Gastroesophageal sphincter (tissue), 4 donors: ENCODE results near the gene HMGCS1. TPM values are rescaled to one million over a fixed set of nuclear protein-coding genes. Genes with fewer than 3 reads are reported as not detected.

Experiments used
- ATAC-seq: fragments of 150-250 bp; one replicate; pipeline ENCODE4 v1.9.1; 2016; ENCODE audit warnings: mild to moderate bottlenecking, moderate library complexity
- H3K27ac ChIP-seq, 4 donors: fragments of 200-600 bp; sonication (generic) in 3 of 4; 1 replicate in 3 of 4; 2 replicates in 1 of 4; pipeline ENCODE4 v1.5.1; 2016 to 2019
- H3K27me3 ChIP-seq: fragments of 200-600 bp; sonication (generic); one replicate; pipeline ENCODE4 v1.5.1; 2019
- H3K36me3 ChIP-seq, 2 donors: fragments of 200-600 bp; sonication (generic); one replicate each; pipeline ENCODE4 v1.5.1; 2019; ENCODE audit warnings: control low read depth in 1 of 2
- H3K4me1 ChIP-seq, 3 donors: fragments of 200-600 bp; sonication (generic); 1 replicate in 2 of 3; 2 replicates in 1 of 3; pipeline ENCODE4 v1.5.1; 2016 to 2019; ENCODE audit warnings: control low read depth in 2 of 3
- H3K4me3 ChIP-seq, 2 donors: fragments of 200-600 bp; sonication (generic); one replicate each; pipeline ENCODE4 v1.5.1; 2019; ENCODE audit warnings: mild to moderate bottlenecking in 1 of 2, moderate library complexity in 1 of 2
- H3K9me3 ChIP-seq, 3 donors: fragments of 200-600 bp; sonication (generic); one replicate each; pipeline ENCODE4 v1.5.1; 2017 to 2019; ENCODE audit warnings: control low read depth in 2 of 3
- CTCF ChIP-seq, 4 experiments: fragments of 200-600 bp in 2 of 4; fragments of 450-650 bp in 2 of 4; sonication (generic) in 1 of 4; IDR thresholded peaks; one replicate each; pipeline ENCODE4 v1.5.1; 2017 to 2019; ENCODE audit warnings: antibody characterized with exemption in 4 of 4, mild to moderate bottlenecking in 2 of 4, moderate library complexity in 2 of 4
- EP300 ChIP-seq: sonication (generic); formaldehyde crosslinking; IDR thresholded peaks from one replicate; pipeline ENCODE4 v1.6.1; 2017; ENCODE audit warnings: antibody characterized with exemption, mild to moderate bottlenecking
- POLR2A ChIP-seq, 2 donors: fragments of 450-650 bp; IDR thresholded peaks; one replicate each; pipeline ENCODE4 v1.6.1; 2017; ENCODE audit warnings: antibody characterized with exemption in 2 of 2, mild to moderate bottlenecking in 2 of 2, moderate library complexity in 1 of 2
- POLR2AphosphoS5 ChIP-seq: sonication (generic); formaldehyde crosslinking; IDR thresholded peaks from one replicate; pipeline ENCODE4 v1.6.1; 2017; ENCODE audit warnings: antibody characterized with exemption
- WGBS, 2 donors: methylation state at CpG; one replicate each; pipeline ENCODE4 v1.1.5; 2018; ENCODE audit warnings: low coverage in 1 of 2; 5-methylcytosine and 5-hydroxymethylcytosine counted together
- total RNA-seq, 4 donors: library from RNA; depleted of rRNA; stranded (reverse); fragments of >200 nt; gene quantifications; one replicate each; pipeline ENCODE4 v1.1.0, GENCODE V29; 2016

The HMGCS1 gene
- total RNA-seq, 4 donors from 2014 or later = 12.2 to 22.6 (median 14.9) TPM

- TF ChIP-seq CTCF (IDR thresholded peaks at IDR 0.05) (no peak), EP300 (no peak), POLR2AphosphoS5 (no peak), POLR2A (IDR thresholded peaks at IDR 0.05) (no peak)
- 48 to 56% methylated on average over 2 of the region's 2 CpGs for WGBS, 2 donors
- ATAC-seq = no peak
- no peaks in the 10 kb centered on the region for H3K9me3 ChIP-seq
- H3K36me3 ChIP-seq = no peaks in the 10 kb centered on the region
- H3K27ac ChIP-seq = no peak overlapping the region
- H3K4me3 ChIP-seq = no peak overlapping the region
- no peaks in the 10 kb centered on the region for H3K4me1 ChIP-seq
- H3K27me3 ChIP-seq = no peaks in the 10 kb centered on the region
Measured at GRCh38 chr5:43256261-43256966, 56.8 kb downstream of the HMGCS1 start.

GRCh38 chr5:43255704-43256103 lies 57.5 kb downstream of the HMGCS1 start:
- no peaks in the 10 kb centered on the region for H3K4me1 ChIP-seq
- no peaks in the 10 kb centered on the region for H3K27me3 ChIP-seq
- no peak overlapping the region for H3K27ac ChIP-seq
- WGBS, 2 donors = 27% methylated on average over 2 of the region's 2 CpGs; no CpG with 5 or more reads in 1 of the 2 donors
- no peak overlapping the region for H3K4me3 ChIP-seq
- no peaks in the 10 kb centered on the region for H3K36me3 ChIP-seq
- H3K9me3 ChIP-seq = no peaks in the 10 kb centered on the region
- TF ChIP-seq EP300 (no peak), CTCF (IDR thresholded peaks at IDR 0.05) (no peak), POLR2AphosphoS5 (no peak), POLR2A (IDR thresholded peaks at IDR 0.05) (no peak)
- no peak for ATAC-seq

GRCh38 chr5:43251754-43252153 lies 61.5 kb downstream of the HMGCS1 start:
- H3K27me3 ChIP-seq = no peaks in the 10 kb centered on the region
- TF ChIP-seq POLR2AphosphoS5 = no peak
- TF ChIP-seq EP300 = no peak
- TF ChIP-seq CTCF (IDR thresholded peaks at IDR 0.05) = no peak
- TF ChIP-seq POLR2A (IDR thresholded peaks at IDR 0.05) = no peak
- H3K27ac ChIP-seq = no peak overlapping the region
- H3K36me3 ChIP-seq = peaks cover 0 to under 1% of the 10 kb centered on the region in 2 donors
- H3K9me3 ChIP-seq = no peaks in the 10 kb centered on the region
- no peak overlapping the region for H3K4me3 ChIP-seq
- ATAC-seq = no peak
- H3K4me1 ChIP-seq = no peaks in the 10 kb centered on the region
- WGBS, 2 donors = 78 to 97% methylated on average over 3 to 5 of the region's 5 CpGs

GRCh38 chr5:43245724-43246385 lies 67.4 kb downstream of the HMGCS1 start:
- Histone ChIP-seq H3K4me3 (no peak overlapping the region), H3K27me3 (no peaks in the 10 kb centered on the region), H3K9me3 (no peaks in the 10 kb centered on the region), H3K4me1 (no peaks in the 10 kb centered on the region), H3K27ac (no peak overlapping the region), H3K36me3 (peaks cover 0 to 17% of the 10 kb centered on the region in 2 donors)
- 90 to 96% methylated on average over 6 to 7 of the region's 19 CpGs for WGBS, 2 donors
- ATAC-seq = no peak
- TF ChIP-seq POLR2A (IDR thresholded peaks at IDR 0.05) (no peak), POLR2AphosphoS5 (no peak), EP300 (no peak), CTCF (IDR thresholded peaks at IDR 0.05) (no peak)
